Right lobe of liver (tissue), 4 donors: ENCODE results near the gene CMBL.

Experiments
- CTCF ChIP-seq, 4 donors: fragments of 200-600 bp in 3 of 4; fragments of 450-650 bp in 1 of 4; IDR thresholded peaks; one replicate each; pipeline versions ENCODE4 v1.5.1 to v1.8.0; 2016 to 2022; ENCODE audit warnings: antibody characterized with exemption in 4 of 4, mild to moderate bottlenecking in 2 of 4
- POLR2A ChIP-seq: fragments of 450-650 bp; IDR thresholded peaks from one replicate; pipeline ENCODE4 v1.6.1; 2017; ENCODE audit warnings: antibody characterized with exemption, mild to moderate bottlenecking
- donor health status: DM: no; HTN: no; CAD: no.
- donor health status: DM: no; HTN: no; CAD: no.
- donor health status: DM: no; HTN: yes; CAD: no.

GRCh38 chr5:10301266-10301665 lies 6.4 kb downstream of the CMBL start:
- TF ChIP-seq POLR2A (no peak), CTCF (IDR thresholded peaks at IDR 0.05) (no peak)
